ENCODE measurements around the gene TRPV4. TPM values are rescaled to one million over a fixed set of nuclear protein-coding genes. Genes with fewer than 3 reads are reported as not detected.
A peak's percentile ranks its signal among the peaks of the same experiment; 100 is the strongest.

Gene TRPV4
- total RNA-seq, 3 donors from 2014 or later, result 0.43 to 0.92 (median 0.48) TPM

DNA sequence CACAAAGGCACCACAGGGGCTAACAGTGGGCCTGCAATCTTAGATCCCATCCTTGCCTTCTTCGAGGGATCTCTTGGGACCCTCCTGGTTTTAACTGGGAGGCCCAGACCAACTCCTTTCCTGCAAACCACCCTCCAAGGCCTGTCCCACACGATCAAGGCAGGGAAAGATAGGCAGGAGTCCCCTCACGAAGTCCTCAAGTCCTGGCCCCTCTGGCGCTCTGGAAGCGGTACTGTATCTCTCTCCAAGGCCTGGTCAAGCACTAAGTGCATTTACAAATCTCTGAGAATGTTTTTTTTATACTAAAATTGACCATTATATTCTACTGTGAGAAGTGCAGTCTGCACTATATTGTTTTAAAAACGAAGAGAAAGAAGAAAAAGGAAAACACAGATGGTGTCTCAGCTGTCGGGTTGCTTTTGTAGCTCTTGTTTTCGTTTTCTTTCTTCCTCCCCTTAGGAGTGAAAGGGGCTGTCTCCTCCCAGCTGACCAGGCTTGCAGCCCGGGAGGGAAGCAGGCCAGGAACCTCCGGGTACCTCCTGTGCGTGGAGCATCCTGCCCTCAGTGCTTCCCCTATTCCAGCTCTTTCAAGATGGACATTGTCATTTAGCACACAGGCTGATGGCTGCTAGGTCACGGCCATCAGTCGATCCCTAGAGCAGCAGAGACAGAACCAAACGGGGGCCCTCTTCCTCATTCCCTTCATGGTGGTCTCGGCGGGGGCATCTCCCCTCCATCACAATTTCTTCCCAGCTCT lies 62.9 kb downstream of the TRPV4 start:
- TF ChIP-seq, protein P1, sequence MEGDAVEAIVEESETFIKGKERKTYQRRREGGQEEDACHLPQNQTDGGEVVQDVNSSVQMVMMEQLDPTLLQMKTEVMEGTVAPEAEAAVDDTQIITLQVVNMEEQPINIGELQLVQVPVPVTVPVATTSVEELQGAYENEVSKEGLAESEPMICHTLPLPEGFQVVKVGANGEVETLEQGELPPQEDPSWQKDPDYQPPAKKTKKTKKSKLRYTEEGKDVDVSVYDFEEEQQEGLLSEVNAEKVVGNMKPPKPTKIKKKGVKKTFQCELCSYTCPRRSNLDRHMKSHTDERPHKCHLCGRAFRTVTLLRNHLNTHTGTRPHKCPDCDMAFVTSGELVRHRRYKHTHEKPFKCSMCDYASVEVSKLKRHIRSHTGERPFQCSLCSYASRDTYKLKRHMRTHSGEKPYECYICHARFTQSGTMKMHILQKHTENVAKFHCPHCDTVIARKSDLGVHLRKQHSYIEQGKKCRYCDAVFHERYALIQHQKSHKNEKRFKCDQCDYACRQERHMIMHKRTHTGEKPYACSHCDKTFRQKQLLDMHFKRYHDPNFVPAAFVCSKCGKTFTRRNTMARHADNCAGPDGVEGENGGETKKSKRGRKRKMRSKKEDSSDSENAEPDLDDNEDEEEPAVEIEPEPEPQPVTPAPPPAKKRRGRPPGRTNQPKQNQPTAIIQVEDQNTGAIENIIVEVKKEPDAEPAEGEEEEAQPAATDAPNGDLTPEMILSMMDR (IDR thresholded peaks at IDR 0.05), result no peak
- peak in 1 of 3 donors; percentile 17 for DNase-seq
- H3K36me3 ChIP-seq (ENCODE audit: low read depth), result no peaks in the 10 kb centered on the region
- H3K4me3 ChIP-seq, result no peak overlapping the region
- intact Hi-C loops (cut with DNase I, micrococcal nuclease), result loop anchor here in 1 of 2 donors (5.0 kb wide), 1 partner anchor 173 kb away; no protein-coding TSS in a partner anchor
- no peak for ATAC-seq
- H3K4me1 ChIP-seq (ENCODE audit: low read depth), result peaks cover 3% of the 10 kb centered on the region
- H3K9me3 ChIP-seq, result no peaks in the 10 kb centered on the region

DNA sequence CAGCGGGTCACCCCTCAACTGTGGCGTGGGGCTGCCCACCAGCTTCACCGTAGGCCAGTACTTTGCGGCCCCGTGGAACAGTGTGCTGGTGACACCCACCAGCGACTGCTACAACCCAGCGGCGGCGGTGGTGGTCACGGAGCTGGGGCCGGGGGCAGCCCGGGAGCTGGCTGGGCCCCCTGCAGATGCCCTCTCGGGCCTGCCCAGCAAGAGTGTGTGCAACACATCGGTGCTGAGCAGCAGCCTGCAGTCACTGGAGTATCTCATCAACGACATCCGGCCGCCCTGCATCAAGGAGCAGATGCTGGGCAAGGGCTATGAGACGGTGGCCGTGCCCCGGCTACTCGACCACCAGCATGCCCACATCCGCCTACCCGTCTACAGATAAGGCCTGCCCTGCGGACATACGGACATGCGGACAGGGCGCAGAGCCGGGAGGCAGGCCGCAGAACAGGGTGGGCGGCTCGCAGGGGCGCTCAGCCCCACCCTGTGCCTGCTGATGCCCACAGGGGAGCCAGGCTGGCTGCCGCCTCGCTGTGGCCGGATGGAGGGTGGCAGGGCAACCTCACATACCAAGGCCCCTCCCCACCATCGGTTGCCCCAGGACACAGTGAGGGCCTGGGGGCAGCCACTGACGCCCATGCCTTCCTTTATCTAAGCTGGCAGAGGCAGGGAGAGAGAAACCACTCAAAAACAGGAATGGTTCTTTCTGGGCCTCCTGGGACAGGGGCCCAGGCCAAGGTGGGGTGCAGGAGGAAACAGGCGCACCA lies 64.1 kb downstream of the TRPV4 start:
- ATAC-seq (no peak), DNase-seq (no peak)
- Histone ChIP-seq H3K36me3 (ENCODE audit: low read depth) (no peaks in the 10 kb centered on the region), H3K4me1 (ENCODE audit: low read depth) (peaks cover 3% of the 10 kb centered on the region), H3K9me3 (no peaks in the 10 kb centered on the region), H3K4me3 (no peak overlapping the region)
- TF ChIP-seq, protein P1 (IDR thresholded peaks at IDR 0.05), result no peak
- intact Hi-C loops (cut with DNase I, micrococcal nuclease), result no loop called here

GRCh38 chr12:109767991-109768900 lies 65.0 kb downstream of the TRPV4 start:
- ATAC-seq (no peak), DNase-seq (no peak)
- H3K36me3 ChIP-seq (ENCODE audit: low read depth), result no peaks in the 10 kb centered on the region
- peaks cover 2% of the 10 kb centered on the region for H3K9me3 ChIP-seq
- no peak overlapping the region for H3K4me3 ChIP-seq
- TF ChIP-seq, protein P1 (IDR thresholded peaks at IDR 0.05), result no peak
- intact Hi-C loops (cut with DNase I, micrococcal nuclease), result no loop called here
- peaks cover 3% of the 10 kb centered on the region for H3K4me1 ChIP-seq (ENCODE audit: low read depth)

- H3K4me3 ChIP-seq, result no peak overlapping the region
- ATAC-seq (no peak), DNase-seq (no peak)
- intact Hi-C loops (cut with DNase I, micrococcal nuclease), result no loop called here
- TF ChIP-seq, protein P1 (IDR thresholded peaks at IDR 0.05), result no peak
- peaks cover 2% of the 10 kb centered on the region for H3K9me3 ChIP-seq
- H3K36me3 ChIP-seq (ENCODE audit: low read depth), result no peaks in the 10 kb centered on the region
- H3K4me1 ChIP-seq (ENCODE audit: low read depth), result no peaks in the 10 kb centered on the region
These were observed 65.7 kb downstream of the TRPV4 start for GRCh38 chr12:109767456-109767855.

DNA sequence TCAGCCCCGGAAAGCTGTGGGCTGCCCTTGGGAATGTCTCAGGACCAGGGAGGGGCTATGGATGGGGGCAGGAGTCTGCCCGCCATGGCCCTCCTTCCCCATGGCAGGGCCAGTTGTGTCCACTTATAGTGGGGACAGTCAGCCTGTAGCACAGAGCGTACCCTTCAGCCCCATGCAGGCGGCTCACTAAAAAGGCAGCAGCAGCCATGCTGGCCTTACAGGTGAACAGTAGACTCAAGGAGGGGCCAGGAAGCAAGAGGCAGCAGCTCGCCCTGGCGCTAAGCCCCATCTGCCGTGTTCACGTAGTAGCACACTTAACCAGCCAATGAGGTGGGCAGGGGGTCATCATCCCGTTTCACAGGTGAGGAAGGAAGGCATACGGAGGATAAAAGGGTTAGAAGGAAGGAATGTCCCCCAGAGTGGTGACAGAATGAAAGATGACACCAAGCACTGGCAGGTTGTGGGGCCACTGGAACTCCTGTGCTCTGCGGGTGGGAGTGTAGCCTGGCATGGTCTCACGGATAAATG lies 66.9 kb downstream of the TRPV4 start:
- Histone ChIP-seq H3K4me3 (no peak overlapping the region), H3K36me3 (ENCODE audit: low read depth) (no peaks in the 10 kb centered on the region), H3K4me1 (ENCODE audit: low read depth) (no peaks in the 10 kb centered on the region), H3K9me3 (peaks cover 2% of the 10 kb centered on the region)
- intact Hi-C loops (cut with DNase I, micrococcal nuclease), result no loop called here
- TF ChIP-seq, protein P1 (IDR thresholded peaks at IDR 0.05), result no peak
- no peak for DNase-seq
- no peak for ATAC-seq

Measured in mucosa of descending colon (tissue), 3 donors.